Breast epithelium (tissue), 4 donors: Measurements from ENCODE around the gene AQP9. TPM values are rescaled to one million over a fixed set of nuclear protein-coding genes. Genes with fewer than 3 reads are reported as not detected.

ENCODE experiments used
- DNase-seq, 2 donors: peaks; one replicate each; pipeline ENCODE4 v3.0.0-alpha.2; 2019; ENCODE audit warnings: low spot score in 2 of 2
- H3K27ac ChIP-seq, 2 donors: fragments of 200-600 bp; sonication (generic) in 1 of 2; one replicate each; pipeline ENCODE4 v1.5.1; 2016 to 2019; ENCODE audit warnings: mild to moderate bottlenecking in 1 of 2
- H3K27me3 ChIP-seq, 2 donors: fragments of 200-600 bp; sonication (generic) in 1 of 2; one replicate each; pipeline versions ENCODE4 v1.5.1 to v1.6.0; 2017 to 2019; ENCODE audit warnings: control low read depth in 1 of 2, mild to moderate bottlenecking in 1 of 2
- H3K36me3 ChIP-seq: fragments of 200-600 bp; one replicate; pipeline ENCODE4 v1.5.1; 2019
- H3K4me1 ChIP-seq, 2 donors: fragments of 200-600 bp; sonication (generic); one replicate each; pipeline ENCODE4 v1.5.1; 2016 to 2019; ENCODE audit warnings: control low read depth in 1 of 2
- H3K4me3 ChIP-seq, 3 donors: fragments of 200-600 bp; sonication (generic); 1 replicate in 2 of 3; 2 replicates in 1 of 3; pipeline ENCODE4 v1.5.1; 2016 to 2019; ENCODE audit warnings: mild to moderate bottlenecking in 3 of 3, moderate library complexity in 2 of 3
- H3K9me3 ChIP-seq, 2 donors: fragments of 200-600 bp; sonication (generic) in 1 of 2; one replicate each; pipeline ENCODE4 v1.5.1; 2016 to 2019; ENCODE audit warnings: control low read depth in 1 of 2
- POLR2A ChIP-seq: fragments of 450-650 bp; IDR thresholded peaks from one replicate; pipeline ENCODE4 v1.6.1; 2016; ENCODE audit warnings: antibody characterized with exemption, mild to moderate bottlenecking, moderate library complexity
- POLR2AphosphoS5 ChIP-seq, 3 donors: sonication (generic); formaldehyde crosslinking; IDR thresholded peaks; one replicate each; pipeline ENCODE4 v1.6.1; 2017; ENCODE audit warnings: antibody characterized with exemption in 3 of 3
- intact Hi-C: fragments of 100-400 bp; cut with DNase I; formaldehyde crosslinking; loops from one replicate; pipeline ENCODE4 v1.15.1; 2023; ENCODE audit warnings: low total_unique reads
- total RNA-seq, 3 donors: library from RNA; depleted of rRNA; stranded (reverse); fragments of >200 nt; gene quantifications; one replicate each; pipeline ENCODE4 v1.1.0, GENCODE V29; 2016
- TF ChIP-seq, protein P1 (sequence below), 3 donors: fragments of 450-650 bp; IDR thresholded peaks; one replicate each; pipeline ENCODE4 v1.5.1; 2016 to 2017; ENCODE audit warnings: antibody characterized with exemption in 3 of 3, mild to moderate bottlenecking in 3 of 3, moderate library complexity in 3 of 3

AQP9 gene
- total RNA-seq, 3 donors from 2014 or later, result 1.3 to 6.9 (median 1.8) TPM

DNA sequence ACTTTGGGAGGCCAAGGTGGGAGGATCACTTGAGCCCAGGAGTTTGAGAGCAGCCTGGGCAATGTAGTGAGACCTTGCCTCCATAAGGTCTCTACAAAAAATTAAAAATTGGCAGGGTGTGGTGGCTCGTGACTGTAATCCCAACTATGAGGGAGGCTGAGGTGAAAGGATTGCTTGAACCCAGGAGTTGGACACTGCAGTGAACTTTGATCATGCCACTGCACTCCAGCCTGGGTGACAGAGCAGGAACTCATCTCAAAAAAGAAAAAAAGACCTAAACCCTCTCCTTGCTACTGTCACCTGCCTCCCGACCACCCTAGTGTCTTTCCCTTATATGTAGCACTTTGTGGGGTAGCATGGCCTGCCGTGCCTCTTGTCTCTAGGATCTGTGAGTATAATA lies 23.8 kb upstream of the AQP9 start:
- intact Hi-C loops, result no loop called here

DNA sequence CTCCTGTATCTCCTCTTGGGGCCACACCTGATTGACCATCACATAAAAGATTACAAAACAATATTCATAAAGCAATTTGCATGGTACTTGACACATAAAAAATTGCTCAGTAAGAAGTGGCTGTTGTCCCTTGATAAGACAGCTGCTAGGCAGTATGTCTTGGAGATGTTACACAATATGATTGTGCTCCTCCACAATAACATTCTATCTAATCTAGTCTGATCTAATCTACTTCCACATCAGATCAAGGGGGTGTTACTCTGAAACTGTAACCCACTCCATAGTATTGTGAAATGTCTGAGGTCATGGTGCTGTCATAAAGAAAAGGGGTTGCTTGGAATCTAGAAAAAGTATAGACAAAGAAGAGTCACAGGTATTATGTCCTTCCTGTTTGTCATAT lies 23.4 kb upstream of the AQP9 start:
- Histone ChIP-seq H3K36me3 (no peaks in the 10 kb centered on the region), H3K27ac (no peak overlapping the region), H3K9me3 (no peaks in the 10 kb centered on the region), H3K27me3 (no peaks in the 10 kb centered on the region), H3K4me3 (no peak overlapping the region), H3K4me1 (no peaks in the 10 kb centered on the region)
- no peak for DNase-seq
- intact Hi-C loops, result no loop called here
- no peak for TF ChIP-seq POLR2A
- TF ChIP-seq, protein P1, sequence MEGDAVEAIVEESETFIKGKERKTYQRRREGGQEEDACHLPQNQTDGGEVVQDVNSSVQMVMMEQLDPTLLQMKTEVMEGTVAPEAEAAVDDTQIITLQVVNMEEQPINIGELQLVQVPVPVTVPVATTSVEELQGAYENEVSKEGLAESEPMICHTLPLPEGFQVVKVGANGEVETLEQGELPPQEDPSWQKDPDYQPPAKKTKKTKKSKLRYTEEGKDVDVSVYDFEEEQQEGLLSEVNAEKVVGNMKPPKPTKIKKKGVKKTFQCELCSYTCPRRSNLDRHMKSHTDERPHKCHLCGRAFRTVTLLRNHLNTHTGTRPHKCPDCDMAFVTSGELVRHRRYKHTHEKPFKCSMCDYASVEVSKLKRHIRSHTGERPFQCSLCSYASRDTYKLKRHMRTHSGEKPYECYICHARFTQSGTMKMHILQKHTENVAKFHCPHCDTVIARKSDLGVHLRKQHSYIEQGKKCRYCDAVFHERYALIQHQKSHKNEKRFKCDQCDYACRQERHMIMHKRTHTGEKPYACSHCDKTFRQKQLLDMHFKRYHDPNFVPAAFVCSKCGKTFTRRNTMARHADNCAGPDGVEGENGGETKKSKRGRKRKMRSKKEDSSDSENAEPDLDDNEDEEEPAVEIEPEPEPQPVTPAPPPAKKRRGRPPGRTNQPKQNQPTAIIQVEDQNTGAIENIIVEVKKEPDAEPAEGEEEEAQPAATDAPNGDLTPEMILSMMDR (IDR thresholded peaks at IDR 0.05), result no peak
- TF ChIP-seq POLR2AphosphoS5 (IDR thresholded peaks at IDR 0.05), result no peak

More for the DNA sequence above, 23.8 kb upstream of the AQP9 start:
- no peak for DNase-seq
- no peaks in the 10 kb centered on the region for H3K9me3 ChIP-seq
- H3K4me1 ChIP-seq, result no peaks in the 10 kb centered on the region
- no peaks in the 10 kb centered on the region for H3K27me3 ChIP-seq
- no peak overlapping the region for H3K27ac ChIP-seq
- no peak overlapping the region for H3K4me3 ChIP-seq
- TF ChIP-seq POLR2AphosphoS5 (IDR thresholded peaks at IDR 0.05) (no peak), POLR2A (no peak)
- TF ChIP-seq, protein P1 (IDR thresholded peaks at IDR 0.05), result no peak
- no peaks in the 10 kb centered on the region for H3K36me3 ChIP-seq

DNA sequence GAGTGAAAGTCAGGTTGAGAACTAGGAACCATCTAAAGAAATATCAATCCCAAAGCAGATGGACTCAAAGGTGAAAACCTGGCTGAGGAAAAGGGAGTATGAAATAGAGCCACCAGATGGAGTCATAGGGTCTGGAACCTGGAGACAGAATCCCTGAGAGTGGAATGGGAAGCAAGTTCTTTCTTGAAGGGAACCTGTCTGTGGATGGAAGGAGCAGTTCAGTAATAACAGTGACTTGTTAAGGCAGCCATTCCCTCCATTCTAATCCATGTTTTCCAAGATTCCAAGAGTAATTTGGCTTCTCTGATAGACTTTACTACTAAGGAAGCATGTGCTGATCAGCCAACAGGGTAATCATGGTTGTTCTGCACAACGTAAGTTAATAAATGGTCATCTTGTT lies 22.5 kb upstream of the AQP9 start:
- no peak overlapping the region for H3K4me3 ChIP-seq
- TF ChIP-seq POLR2A (no peak), POLR2AphosphoS5 (IDR thresholded peaks at IDR 0.05) (no peak)
- TF ChIP-seq, protein P1 (IDR thresholded peaks at IDR 0.05), result no peak
- intact Hi-C loops, result no loop called here
- H3K36me3 ChIP-seq, result no peaks in the 10 kb centered on the region
- no peak for DNase-seq
- no peaks in the 10 kb centered on the region for H3K9me3 ChIP-seq
- no peaks in the 10 kb centered on the region for H3K27me3 ChIP-seq
- no peaks in the 10 kb centered on the region for H3K4me1 ChIP-seq
- H3K27ac ChIP-seq, result no peak overlapping the region

DNA sequence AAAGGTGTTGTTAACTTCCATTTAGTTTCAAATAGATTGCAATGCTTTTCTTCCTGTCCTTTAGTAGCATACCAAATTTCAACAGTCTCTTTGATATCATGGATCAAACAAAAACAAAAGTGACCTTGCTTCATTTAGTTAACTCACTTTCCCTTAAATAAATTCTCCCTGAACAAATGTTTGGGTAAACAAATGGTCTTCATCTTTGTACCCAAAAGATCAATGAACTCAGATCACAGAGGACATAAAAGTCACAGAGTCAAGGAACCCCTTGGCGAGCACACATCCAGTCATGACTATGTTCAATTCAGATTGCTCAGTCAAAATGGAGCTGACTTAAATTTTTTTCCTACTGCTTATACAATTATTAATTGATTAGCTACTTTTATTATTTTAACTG lies 20.6 kb upstream of the AQP9 start:
- H3K36me3 ChIP-seq, result no peaks in the 10 kb centered on the region
- no peaks in the 10 kb centered on the region for H3K27me3 ChIP-seq
- TF ChIP-seq, protein P1 (IDR thresholded peaks at IDR 0.05), result no peak
- TF ChIP-seq POLR2AphosphoS5 (IDR thresholded peaks at IDR 0.05) (no peak), POLR2A (no peak)
- intact Hi-C loops, result no loop called here
- DNase-seq, result no peak
- H3K9me3 ChIP-seq, result no peaks in the 10 kb centered on the region
- H3K27ac ChIP-seq, result no peak overlapping the region
- H3K4me3 ChIP-seq, result no peak overlapping the region
- no peaks in the 10 kb centered on the region for H3K4me1 ChIP-seq

DNA sequence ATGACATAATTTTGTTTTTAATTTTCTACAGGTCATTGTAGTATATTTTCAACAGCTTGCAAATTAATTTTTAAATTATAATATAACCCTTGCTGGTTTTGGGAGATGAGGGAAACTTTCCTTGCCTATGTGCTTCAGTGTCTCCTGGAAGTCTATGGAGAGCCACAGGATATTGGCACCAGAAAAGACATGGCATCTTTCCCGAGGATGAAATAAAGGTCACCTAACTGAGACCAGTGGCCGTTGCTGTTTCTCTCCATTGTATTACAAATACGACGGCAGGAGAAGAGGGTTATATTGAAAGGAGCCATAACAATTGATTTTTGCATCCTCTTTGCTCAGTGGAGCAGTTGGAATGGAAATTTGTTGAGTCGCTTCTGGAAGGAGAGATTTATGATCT lies 19.9 kb upstream of the AQP9 start:
- TF ChIP-seq POLR2AphosphoS5 (IDR thresholded peaks at IDR 0.05), result no peak
- TF ChIP-seq, protein P1 (IDR thresholded peaks at IDR 0.05), result no peak
- H3K4me1 ChIP-seq, result no peaks in the 10 kb centered on the region
- no peak for DNase-seq
- no peak overlapping the region for H3K4me3 ChIP-seq
- H3K27ac ChIP-seq, result no peak overlapping the region
- no peaks in the 10 kb centered on the region for H3K36me3 ChIP-seq
- no peaks in the 10 kb centered on the region for H3K9me3 ChIP-seq
- intact Hi-C loops, result no loop called here
- no peaks in the 10 kb centered on the region for H3K27me3 ChIP-seq
